Posterior vena cava (tissue), 2 donors: ENCODE measurements around the gene CD151. TPM values are rescaled to one million over a fixed set of nuclear protein-coding genes. Genes with fewer than 3 reads are reported as not detected.

ENCODE experiments used
- DNase-seq: peaks from one replicate; pipeline ENCODE4 v3.0.0-alpha.2; 2020; ENCODE audit warnings: low spot score
- intact Hi-C, 2 donors: fragments of 100-400 bp; cut with DNase I; formaldehyde crosslinking; loops; one replicate each; pipeline versions ENCODE4 v1.14.1 to v1.14.2; 2022 to 2023
- total RNA-seq, 2 donors: library from RNA; stranded (reverse); fragmentation: NEBNext Ultra II Directional; extraction: Animal tissue kit (Norgen Biotek cat#: 25700); gene quantifications; one replicate each; pipeline ENCODE4 v1.2.1, GENCODE V29; 2021
- donor health status: DM: yes; HTN: yes; CAD: no.
- donor health status: DM: yes; HTN: yes; CAD: no.

The CD151 gene
- total RNA-seq, 2 donors from 2014 or later: 473 to 490 TPM

GRCh38 chr11:875769-876301 is 43.1 kb downstream of the CD151 start:
- DNase-seq: no peak
- intact Hi-C loops: no loop called here

DNA sequence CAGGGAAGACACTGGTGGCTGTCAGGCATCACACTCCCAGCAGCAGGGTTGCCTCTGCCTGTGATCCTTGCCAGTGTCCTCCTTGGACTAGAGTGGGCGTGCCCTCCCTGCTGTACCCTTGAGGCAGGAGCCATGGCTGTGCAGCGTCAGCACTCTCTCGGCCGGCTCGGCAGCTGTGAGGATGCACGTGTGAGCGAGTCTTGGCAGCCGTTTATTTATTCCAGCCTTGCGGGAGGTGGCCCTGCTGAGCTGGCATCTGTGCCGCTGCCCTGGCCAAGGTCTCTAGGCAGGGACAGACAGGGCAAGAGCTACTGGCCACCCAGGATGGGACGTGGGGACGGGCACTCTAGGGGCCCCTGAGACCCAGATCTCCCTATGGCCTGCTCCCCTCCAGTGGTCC is 43.8 kb downstream of the CD151 start:
- no peak for DNase-seq
- intact Hi-C loops: no loop called here

- intact Hi-C loops: no loop called here
- DNase-seq: no peak
Observed at GRCh38 chr11:877565-877964, 44.8 kb downstream of the CD151 start.

DNA sequence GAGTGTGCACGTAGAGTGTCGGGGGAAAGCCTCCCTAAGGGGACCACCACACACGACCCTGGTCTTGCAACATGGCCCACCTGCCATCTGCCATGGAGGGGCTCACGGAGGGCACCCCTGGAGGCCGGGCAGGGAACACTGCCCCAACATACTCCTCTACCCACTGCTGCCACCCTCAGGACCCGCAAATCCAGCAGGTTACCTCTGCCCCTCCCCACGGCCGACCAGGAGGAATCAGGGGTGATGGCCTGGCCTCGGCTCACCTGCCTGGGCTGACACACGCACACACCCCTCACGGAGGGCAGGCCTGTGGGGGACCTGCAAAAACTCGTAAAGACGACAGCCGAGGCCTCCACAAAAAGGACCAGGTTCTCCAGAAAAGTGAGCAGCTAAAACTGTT is 47.7 kb downstream of the CD151 start:
- DNase-seq: no peak
- intact Hi-C loops: no loop called here

DNA sequence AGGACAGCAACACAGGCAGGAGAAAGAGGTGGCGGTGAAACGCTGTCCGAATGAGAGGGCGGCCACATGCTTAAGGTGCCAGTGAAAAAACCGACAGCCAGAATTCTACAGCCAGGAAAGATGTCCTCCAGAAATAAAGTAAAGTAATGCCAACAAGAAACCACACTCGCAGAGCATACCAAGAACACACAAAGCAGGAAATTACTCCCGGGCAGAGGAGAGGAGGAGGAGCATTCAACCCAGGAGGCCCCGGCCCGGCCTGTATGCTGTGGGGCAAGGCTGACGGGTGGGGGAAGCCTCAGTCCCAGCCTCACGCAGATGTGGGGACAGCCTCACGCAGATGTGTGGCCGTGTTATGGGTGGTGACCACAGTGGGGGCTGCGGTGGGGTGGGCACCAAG is 49.8 kb downstream of the CD151 start:
- intact Hi-C loops: no loop called here
- DNase-seq: no peak

DNA sequence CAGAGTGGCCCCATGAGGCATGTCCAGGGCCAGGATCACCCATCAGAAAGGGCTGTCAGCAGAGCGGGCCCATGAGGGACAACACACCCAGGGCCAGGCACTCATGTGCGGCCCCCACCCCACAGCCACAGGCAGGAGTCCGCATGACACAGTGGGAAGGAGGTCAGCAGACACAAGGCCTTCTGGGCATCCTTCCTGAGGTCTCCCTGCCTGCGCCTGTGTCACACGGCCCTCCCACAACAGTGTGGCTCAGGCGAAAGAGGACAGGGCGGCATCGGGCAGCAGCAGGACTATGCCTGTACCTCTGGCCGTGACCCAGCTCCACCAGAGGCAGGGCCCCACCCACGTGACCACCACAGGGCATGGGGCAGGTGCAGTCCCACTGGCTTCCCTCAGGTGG is 50.8 kb downstream of the CD151 start:
- DNase-seq: no peak
- intact Hi-C loops: no loop called here

GRCh38 chr11:884578-885070 is 51.9 kb downstream of the CD151 start:
- intact Hi-C loops: no loop called here

DNA sequence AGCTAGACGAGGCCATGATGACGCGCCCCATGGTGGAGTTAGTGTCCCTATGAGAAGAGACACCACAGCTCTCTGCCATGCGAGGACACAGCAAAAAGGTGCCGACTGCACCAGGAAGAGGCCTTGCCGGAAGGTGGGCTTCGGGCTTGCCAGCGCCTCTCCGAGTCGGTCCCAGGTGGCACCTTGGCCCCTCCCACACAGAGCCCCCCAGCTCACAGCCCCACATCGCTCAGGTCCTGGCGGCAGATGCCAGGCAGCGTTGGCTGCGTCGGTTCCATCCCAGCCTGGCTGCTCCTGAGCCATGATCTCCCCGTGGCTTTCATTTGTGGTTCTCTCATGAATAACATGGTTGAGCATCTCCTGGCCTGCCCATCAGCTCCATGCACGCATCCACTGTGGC is 53.8 kb downstream of the CD151 start:
- intact Hi-C loops: no loop called here
- no peak for DNase-seq

More at GRCh38 chr11:884578-885070, 51.9 kb downstream of the CD151 start:
- DNase-seq: no peak

DNA sequence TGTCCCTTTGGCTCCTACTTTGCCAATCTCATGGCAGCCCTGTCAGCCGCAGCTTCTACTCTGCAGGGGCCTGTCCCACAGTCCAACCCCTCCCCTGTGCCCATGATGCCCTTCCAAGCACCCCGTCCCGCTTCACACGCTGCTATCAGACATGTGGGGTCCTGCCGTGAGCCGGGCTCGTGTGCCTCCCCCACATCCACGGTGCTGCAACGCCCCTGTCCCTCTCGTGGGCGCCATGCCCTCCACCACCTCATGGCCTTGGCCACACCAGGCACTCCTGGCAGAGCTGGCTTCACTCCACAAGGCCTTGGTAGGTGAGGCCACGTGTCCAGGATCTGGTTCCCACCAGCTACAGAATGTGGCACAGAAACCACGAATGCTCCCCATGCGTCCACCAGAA is 54.8 kb downstream of the CD151 start:
- DNase-seq: no peak
- intact Hi-C loops: no loop called here

Other genes with a start within 250 kb of the CD151 start
- gene IRF7, start 217.0 kb upstream of the CD151 start, total RNA-seq: 10 to 100 TPM; 10.3 to 16.4 TPM
- under 1 TPM in 1 of 2 donors, not detected in 1; 0.10 TPM for gene CDHR5, start 208.0 kb upstream of the CD151 start, total RNA-seq
- gene SCT, start 205.8 kb upstream of the CD151 start, total RNA-seq: not detected
- under 1 TPM; 0.48 to 0.51 TPM for gene DRD4, start 195.7 kb upstream of the CD151 start, total RNA-seq
- gene DEAF1, start 137.7 kb upstream of the CD151 start, total RNA-seq: 10 to 100 TPM; 22.9 to 25.5 TPM
- 10 to 100 TPM; 13.5 to 19.3 TPM for gene TMEM80, start 137.1 kb upstream of the CD151 start, total RNA-seq
- gene EPS8L2, start 126.7 kb upstream of the CD151 start, total RNA-seq: 10 to 100 TPM; 23.8 to 38.3 TPM
- gene TALDO1, start 85.5 kb upstream of the CD151 start, total RNA-seq: 100 to 1,000 TPM in 1 of 2 donors, 10 to 100 TPM in 1; 76.8 to 109 TPM
- gene GATD1, start 55.5 kb upstream of the CD151 start, total RNA-seq: 10 to 100 TPM; 33.0 to 38.8 TPM
- gene CEND1, start 42.9 kb upstream of the CD151 start, total RNA-seq: not detected
- gene SLC25A22, start 34.7 kb upstream of the CD151 start, total RNA-seq: 10 to 100 TPM; 10.6 to 11.2 TPM
- 1 to 10 TPM; 6.0 to 6.5 TPM for gene PIDD1, start 27.7 kb upstream of the CD151 start, total RNA-seq
- 1,000 to 10,000 TPM; 1,286 to 1,386 TPM for gene RPLP2, start 23.0 kb upstream of the CD151 start, total RNA-seq
- gene PNPLA2, start 14.0 kb upstream of the CD151 start, total RNA-seq: 10 to 100 TPM; 80.7 to 85.5 TPM
- gene CRACR2B, start 5.0 kb upstream of the CD151 start, total RNA-seq: 1 to 10 TPM; 3.5 to 4.3 TPM
- gene POLR2L, start 9.6 kb downstream of the CD151 start, total RNA-seq: 10 to 100 TPM; 63.9 to 91.4 TPM
- gene TSPAN4, start 9.9 kb downstream of the CD151 start, total RNA-seq: 10 to 100 TPM; 75.7 to 97.3 TPM
- gene CHID1, start 77.9 kb downstream of the CD151 start, total RNA-seq: 10 to 100 TPM; 57.9 to 88.5 TPM
- gene AP2A2, start 92.9 kb downstream of the CD151 start, total RNA-seq: 100 to 1,000 TPM in 1 of 2 donors, 10 to 100 TPM in 1; 83.5 to 117 TPM
- gene MUC6, start 203.8 kb downstream of the CD151 start, total RNA-seq: not detected
- under 1 TPM in 1 of 2 donors, not detected in 1; 0.05 TPM for gene MUC2, start 241.9 kb downstream of the CD151 start, total RNA-seq